ENCODE data around the gene DGKD.

Gene DGKD

DNA sequence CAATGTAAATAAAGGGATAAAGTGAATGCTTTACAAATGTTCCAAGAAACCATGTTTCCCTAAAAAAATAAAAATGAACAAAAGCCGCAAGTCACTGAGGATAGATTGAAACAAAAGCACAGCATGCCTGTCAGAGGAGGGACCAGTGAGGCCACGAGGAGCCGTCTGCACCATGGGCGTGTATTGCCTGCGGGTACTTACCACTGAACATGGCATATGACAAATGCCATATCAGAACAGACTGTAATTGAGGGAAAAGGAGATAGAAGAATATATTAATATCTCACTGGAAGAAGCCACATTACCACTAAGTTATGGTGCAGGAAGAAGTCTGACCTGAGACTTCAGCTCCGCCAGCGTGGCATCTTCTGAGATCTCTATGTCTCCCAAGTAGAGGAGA, 136.5 kb downstream of the DGKD start:
- DNase-seq (ENCODE audit: low read depth in 3 of 3, low spot score in 1 of 3): no peak

DNA sequence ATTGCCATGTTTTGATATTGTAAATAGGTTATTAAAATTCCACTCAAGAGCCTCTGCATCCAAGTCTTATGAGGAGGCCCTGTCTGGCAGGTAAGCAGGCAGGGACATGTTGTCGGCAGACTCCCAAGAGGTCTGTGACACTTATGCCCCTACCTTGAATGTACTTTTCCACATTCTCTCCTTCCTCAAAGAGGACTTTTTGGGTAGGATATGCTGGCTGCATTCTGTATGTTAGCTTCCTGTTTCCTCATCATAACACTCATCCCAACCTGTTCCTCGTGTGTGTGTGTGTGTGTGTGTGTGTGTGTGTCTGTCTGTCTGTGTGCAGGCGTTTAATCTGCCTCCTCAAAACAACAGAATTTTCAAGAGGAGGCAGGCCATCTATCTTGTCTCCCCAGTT, 137.0 kb downstream of the DGKD start:
- no peak for DNase-seq (ENCODE audit: low read depth in 3 of 3, low spot score in 1 of 3)

DNA sequence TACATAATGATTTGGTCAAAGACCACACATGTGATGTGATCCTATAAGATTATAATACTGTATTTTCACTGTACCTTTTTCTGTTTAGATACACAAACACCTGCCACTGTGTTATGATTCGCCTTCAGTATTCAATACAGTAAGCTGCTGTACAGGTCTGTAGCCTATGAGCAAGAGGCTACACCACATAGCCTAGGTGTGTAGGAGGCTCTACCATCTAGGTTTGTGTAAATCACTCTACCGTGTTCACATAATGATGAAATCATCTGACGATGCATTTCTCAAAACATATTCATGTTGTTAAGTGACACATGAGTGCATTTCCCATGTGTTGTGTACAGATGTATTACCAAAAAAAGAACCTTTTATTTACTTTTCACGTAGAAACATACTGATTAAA, 137.8 kb downstream of the DGKD start:
- no peak for DNase-seq (ENCODE audit: low read depth in 3 of 3, low spot score in 1 of 3)

DNA sequence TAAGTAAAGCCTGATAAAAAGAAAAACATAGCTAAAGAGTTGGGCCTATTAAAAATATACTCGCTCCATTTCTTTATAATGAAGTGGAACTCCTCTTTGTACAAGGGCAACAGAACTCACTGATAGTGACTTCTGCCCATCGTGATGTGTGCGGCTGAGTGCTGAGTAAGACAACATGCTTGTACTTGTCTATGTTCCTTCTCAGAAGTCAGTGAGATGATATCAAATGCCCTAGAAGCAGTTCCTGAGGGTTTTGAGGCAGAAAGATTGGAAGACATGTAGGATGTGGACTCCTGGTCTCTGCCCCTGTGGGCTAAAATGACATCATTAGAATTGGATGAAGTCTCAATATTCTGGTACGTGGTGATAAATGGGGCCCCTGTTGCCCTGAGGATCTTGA, 138.5 kb downstream of the DGKD start:
- no peak for DNase-seq (ENCODE audit: low read depth in 3 of 3, low spot score in 1 of 3)

DNA sequence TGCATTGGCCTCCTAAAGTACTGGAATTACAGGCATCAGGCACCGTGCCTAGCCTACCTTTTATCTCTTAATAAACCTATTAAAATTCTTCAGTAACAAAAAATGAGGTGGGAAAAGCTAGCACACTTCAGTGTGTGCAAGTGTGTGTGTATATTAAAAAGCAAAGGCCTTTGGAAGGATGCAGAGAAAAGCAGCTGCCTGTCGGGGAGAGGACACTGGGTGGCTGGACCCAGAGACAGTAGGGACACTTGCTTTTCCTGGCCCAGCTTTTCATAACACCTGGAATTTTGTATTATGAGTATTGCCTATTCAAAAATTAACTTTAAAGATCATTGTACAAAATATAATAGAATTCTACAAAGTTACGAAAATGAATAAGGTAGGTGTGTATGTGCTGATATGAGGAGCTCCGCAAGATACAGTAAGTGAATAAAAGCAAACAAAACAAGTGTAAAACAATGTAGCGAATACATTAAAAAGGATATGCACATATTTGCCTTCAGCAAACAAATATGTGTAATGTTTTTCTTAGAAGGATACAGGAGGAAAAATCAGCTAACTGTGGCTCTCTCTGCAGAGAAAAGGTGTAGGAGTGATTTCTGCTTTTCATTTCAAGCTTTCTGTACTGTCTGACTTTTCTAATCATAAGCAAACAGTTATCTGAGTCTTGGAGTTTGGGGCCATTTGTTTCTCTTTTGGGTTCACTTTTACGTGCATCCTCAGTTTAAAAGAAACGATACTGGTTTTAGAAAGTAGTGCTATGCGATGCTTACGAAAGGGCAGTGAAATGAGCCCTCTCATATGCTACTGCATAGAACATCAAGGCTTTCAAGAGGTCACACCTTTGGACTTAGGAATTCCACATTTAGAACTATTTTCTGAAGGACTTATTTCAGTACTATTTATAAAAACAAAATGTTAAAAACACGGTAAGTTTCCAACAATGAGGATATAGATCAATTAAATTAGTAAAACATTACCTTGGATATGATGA, 141.5 kb downstream of the DGKD start:
- DNase-seq (ENCODE audit: low read depth in 3 of 3, low spot score in 1 of 3): no peak

DNA sequence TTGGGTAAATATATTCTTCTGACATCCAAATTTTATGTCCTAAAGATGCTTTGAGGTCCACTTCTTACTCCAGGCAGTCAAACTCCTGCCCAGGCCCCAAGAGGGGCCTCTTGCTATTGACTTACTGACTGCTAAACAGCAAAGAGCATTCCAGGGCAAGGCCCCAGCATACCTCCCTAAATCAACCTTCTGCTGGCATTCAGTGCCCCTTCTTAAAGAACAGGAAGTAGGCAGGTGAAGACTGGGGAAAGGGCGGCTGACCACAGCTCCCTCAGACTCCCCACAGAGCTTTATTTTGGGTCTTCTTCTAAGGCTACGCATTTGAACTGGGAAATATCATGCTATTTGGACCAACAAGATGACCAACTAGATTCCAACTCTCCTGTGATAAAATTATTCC, 143.4 kb downstream of the DGKD start:
- no peak for DNase-seq (ENCODE audit: low read depth in 3 of 3, low spot score in 1 of 3)

DNA sequence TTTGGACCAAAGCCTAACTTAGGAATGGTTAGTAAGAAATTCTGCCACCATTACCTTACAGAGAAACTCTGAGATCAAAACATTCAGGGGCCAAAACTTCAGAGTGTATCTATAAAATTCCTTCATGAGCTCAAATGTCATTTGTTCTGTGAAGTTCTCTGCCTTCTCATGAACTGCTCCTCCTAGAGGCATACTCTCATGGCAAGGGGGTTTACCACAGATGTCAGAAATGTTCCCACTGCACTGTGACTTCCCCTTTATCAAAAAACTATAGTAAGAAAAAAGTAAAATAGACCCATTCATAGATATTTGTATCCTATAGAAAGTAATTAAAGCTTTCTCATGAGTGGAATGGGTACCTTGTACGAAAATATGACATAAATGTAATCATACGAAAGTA, 143.8 kb downstream of the DGKD start:
- DNase-seq (ENCODE audit: low read depth in 3 of 3, low spot score in 1 of 3): no peak

DNA sequence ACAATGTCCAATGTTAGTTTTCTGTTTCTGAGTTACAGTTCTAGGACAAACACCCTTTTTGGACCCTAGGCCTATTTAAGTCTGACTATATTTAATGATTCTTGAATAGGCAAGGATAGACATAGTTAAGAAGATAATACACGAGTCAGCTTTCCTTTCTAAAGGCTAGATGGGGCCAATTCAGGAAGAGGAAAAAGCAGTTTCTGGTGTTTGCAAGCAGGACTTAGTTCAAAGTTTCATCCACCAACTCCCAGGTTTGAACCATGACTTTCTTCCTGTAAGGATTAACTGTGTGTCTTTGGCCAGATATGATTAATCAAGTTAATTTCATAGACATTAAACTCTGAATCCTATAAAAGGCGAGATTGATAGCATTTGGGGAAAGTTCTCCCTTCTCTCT, 145.6 kb downstream of the DGKD start:
- no peak for DNase-seq (ENCODE audit: low read depth in 3 of 3, low spot score in 1 of 3)

DNA sequence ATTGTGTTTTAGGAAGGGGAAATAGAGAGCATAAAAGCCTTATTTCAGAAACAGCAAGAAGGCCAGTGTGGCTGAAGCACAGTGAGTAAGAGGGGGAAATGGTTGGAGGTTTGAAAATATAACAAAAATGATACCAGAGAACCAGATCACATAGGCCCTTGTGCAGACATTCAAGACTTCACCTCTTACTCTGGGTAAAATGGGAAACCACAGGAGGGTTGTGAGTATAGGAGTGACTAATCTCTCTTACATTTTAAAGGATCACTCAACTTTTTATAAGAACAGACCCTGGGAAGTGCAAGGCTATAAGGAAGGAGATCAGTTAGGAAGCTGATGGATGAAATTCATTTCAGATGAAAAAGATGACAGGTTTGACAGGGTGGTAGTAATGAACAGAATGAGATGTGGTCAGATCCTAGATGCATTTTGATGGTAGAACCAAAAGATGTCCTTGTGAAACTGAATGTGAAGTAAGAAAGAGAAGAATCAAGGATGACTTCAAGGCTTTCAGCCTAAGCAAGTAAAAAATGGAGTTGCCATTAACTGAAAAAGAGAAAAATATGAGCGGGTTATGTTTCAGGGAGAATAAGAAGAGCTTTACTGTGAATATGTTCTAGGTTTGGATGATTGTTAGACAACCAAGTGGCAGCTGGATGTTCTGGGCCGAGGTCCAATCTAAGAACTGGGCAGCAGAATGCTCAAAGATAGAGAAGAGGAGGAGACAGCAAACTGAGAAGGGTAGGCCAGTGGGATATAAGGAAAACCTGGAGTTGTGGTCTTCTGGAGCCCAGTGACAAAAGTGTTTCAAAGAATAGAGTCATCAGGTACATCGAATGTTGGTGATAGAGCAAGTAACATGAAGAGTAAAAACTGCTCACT, 147.1 kb downstream of the DGKD start:
- DNase-seq (ENCODE audit: low read depth in 3 of 3, low spot score in 1 of 3): no peak

DNA sequence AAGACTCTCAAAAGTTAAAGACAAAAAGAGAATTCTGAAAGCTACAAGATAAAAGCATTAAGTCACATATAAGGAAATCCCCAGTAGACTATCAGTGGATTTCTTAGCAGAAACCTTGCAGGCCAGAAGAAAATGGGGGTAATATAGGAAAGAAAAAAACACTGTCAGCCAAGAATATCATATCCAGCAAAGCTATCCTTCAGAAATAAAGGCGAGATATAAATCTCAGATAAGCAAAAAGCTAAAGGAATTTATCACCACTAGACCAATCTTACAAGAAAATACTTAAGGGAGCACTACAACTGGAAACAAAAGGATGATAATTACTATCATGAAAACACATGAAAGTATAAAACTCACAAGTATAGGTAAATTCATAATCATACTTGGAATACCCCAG, 149.2 kb downstream of the DGKD start:
- DNase-seq (ENCODE audit: low read depth in 3 of 3, low spot score in 1 of 3): no peak

DNA sequence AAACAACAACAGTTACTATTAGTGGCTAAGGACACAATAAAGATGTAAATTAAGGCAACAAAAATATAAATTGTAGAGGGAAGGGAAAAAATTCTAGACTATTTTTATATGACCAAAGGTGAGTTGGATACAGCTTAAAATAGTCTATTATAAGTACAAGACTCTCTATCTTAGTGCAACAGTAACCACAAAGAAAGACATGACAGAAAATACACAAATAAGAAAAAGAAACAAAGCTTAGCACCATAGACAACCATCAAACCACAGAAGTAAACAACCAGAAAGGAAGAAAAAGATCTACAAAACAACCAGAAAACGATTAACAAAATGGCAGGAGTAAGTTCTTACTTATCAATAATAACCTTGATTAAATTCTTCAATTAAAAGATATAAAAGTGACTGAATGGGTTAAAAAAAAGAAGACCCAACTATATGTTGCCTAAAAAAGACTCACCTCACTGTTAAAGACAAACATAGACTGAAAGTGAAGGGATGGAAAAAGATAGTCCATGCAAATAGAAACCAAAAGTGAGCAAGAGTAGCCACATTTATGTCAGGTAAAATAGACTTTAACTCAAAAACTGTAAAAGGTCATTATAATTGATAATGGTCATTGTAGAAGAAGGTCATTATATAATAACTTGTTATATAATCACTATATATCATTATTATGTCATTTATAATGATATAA, 149.8 kb downstream of the DGKD start:
- DNase-seq (ENCODE audit: low read depth in 3 of 3, low spot score in 1 of 3): no peak

DNA sequence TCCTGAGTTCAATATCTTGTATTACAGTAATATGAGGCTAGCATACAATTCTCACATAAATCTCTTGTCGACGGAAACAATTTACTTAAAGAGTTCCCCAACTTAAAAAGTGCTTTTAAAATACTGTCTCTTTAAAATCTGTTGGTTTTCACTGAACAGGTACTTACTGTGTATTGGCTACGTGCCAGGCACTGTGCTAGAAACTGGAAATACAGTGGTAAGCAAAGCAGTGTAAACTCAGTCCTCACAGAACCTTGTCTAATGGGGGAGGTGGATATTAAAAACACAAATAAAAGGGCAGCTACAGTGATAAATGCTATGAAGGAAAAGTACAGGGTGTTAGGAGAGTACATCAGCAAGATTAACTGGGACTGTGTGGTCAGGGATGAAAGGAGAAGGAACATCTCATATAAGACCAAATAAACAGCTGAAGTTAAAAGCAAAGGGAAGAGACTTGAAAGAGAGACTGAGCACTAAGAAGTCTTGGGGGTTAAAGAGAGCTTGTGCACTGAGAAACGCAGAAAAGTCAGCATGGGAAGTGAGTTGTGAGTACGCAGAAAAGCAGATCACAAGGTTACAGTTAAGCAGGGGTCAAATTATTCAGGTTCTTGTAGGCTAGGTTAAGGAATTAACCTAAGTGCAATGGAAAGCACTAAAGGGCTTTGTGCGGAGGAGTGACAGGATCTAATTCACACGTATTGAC, 159.8 kb downstream of the DGKD start:
- no peak for DNase-seq (ENCODE audit: low read depth in 3 of 3, low spot score in 1 of 3)

DNA sequence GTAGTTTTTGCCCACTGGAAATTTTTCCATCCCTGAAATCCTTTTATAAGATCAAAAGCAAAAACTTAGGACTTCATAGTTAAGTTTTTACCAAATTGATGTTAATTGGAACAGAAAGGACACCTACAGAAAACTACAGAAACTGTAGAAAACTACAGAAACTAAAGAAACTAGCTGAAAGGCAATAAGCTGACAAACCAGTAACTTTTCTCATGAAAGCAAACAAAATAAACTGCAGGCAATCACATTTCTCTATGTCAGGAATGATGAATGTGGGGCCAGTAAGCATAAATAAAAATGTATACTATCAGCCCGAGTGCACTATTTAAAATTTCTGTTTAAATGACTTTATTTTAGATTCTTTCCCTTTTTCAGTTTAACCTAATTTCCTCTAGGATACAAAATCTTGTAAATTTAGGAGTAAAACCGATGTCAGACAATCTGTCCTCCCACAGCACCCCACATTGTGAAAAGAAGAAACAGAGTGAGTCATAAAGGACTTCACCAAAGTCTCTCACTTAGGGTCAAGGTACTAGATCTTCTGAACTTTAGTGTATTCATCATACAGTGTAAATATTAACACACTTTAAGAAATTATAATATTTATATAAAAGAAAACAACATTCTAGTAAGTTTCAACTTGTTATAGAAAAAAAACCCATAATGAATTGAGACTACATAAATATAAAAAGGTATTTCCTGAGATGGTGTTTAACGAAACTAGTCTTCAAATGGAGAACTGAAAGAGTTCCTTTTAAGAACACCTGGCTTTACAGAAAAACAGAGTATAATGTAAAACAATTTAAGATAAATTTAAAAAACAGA, 165.7 kb downstream of the DGKD start:
- DNase-seq (ENCODE audit: low read depth in 3 of 3, low spot score in 1 of 3): no peak

All from stimulated activated CD4-positive, alpha-beta T cell treated with anti-CD3 and anti-CD28 coated beads, TNF-alpha, amount 100 ng/mL, for 1 hour (primary cell).